Measurements from ENCODE around the gene DTNB. TPM values are rescaled to one million over a fixed set of nuclear protein-coding genes. Genes with fewer than 3 reads are reported as not detected.
"Not testable (repeated sequence)": the region's sequence is repeated elsewhere in the genome, so short reads cannot be mapped to it uniquely, and the experiment has no call there.

DTNB gene
- total RNA-seq, 1 donor from 2014 or later = 30.5 TPM

- Mint-ChIP-seq H3K9me3 (no peaks in the 10 kb centered on the region), H3K4me3 (no peak overlapping the region)
- intact Hi-C loops (cut with micrococcal nuclease) = no loop called here
These were observed 7.2 kb downstream of the DTNB start for GRCh38 chr2:25666218-25666617.

GRCh38 chr2:25665429-25665828 is 7.9 kb downstream of the DTNB start:
- H3K4me1 Mint-ChIP-seq; H3K4me3 Mint-ChIP-seq; DNase-seq; H3K27ac Mint-ChIP-seq; H3K9me3 Mint-ChIP-seq; H3K27me3 Mint-ChIP-seq; H3K36me3 Mint-ChIP-seq (ENCODE audit: low read depth): not testable (repeated sequence)
- intact Hi-C loops (cut with micrococcal nuclease) = loop anchor here (2.0 kb wide), 1 partner anchor 59 kb away; no protein-coding TSS in a partner anchor

More at GRCh38 chr2:25666218-25666617, 7.2 kb downstream of the DTNB start:
- no peak overlapping the region for H3K27ac Mint-ChIP-seq
- H3K27me3 Mint-ChIP-seq = peaks cover 3% of the 10 kb centered on the region
- H3K36me3 Mint-ChIP-seq (ENCODE audit: low read depth) = no peaks in the 10 kb centered on the region
- no peak for DNase-seq
- H3K4me1 Mint-ChIP-seq = peaks cover 9% of the 10 kb centered on the region

DNA sequence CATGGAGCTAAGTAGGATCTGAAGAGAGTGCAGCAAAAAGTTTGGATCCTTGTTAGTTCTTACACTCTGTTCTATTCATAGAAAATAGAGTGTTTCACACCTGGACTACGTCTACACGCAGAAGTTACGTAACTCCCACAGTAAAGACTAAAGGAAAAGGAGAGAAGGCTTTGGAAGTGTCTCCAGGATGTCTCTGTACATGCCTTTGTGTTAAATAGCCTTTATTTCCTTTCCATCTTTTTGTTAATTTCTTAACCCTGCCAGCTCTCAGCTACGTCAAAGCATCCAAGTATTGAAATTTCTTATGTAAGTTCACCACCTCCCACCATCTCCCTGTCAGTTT is 8.4 kb downstream of the DTNB start:
- DNase-seq = no peak
- Mint-ChIP-seq H3K4me3 (no peak overlapping the region), H3K4me1 (peaks cover 7% of the 10 kb centered on the region), H3K27ac (no peak overlapping the region), H3K9me3 (no peaks in the 10 kb centered on the region), H3K36me3 (ENCODE audit: low read depth) (no peaks in the 10 kb centered on the region), H3K27me3 (peaks cover 2% of the 10 kb centered on the region)
- intact Hi-C loops (cut with micrococcal nuclease) = loop anchor here (2.0 kb wide), 1 partner anchor 58 kb away; no protein-coding TSS in a partner anchor

- intact Hi-C loops (cut with micrococcal nuclease) = loop anchor here (2.0 kb wide), 1 partner anchor 58 kb away; no protein-coding TSS in a partner anchor
- Mint-ChIP-seq H3K9me3 (no peaks in the 10 kb centered on the region), H3K27ac (no peak overlapping the region), H3K4me1 (peaks cover 10% of the 10 kb centered on the region), H3K4me3 (peak overlapping the region; percentile 14), H3K27me3 (peaks cover 2% of the 10 kb centered on the region), H3K36me3 (ENCODE audit: low read depth) (no peaks in the 10 kb centered on the region)
- DNase-seq = peak; percentile 73
These were observed 9.0 kb downstream of the DTNB start for GRCh38 chr2:25664183-25664964.

GRCh38 chr2:25655316-25655715 is 18.1 kb downstream of the DTNB start:
- Mint-ChIP-seq H3K27me3 (no peaks in the 10 kb centered on the region), H3K27ac (no peak overlapping the region), H3K36me3 (ENCODE audit: low read depth) (peaks cover 6% of the 10 kb centered on the region), H3K4me3 (no peak overlapping the region), H3K4me1 (peaks cover 18% of the 10 kb centered on the region), H3K9me3 (no peaks in the 10 kb centered on the region)
- no peak for DNase-seq
- intact Hi-C loops (cut with micrococcal nuclease) = no loop called here

- DNase-seq = no peak
- Mint-ChIP-seq H3K4me1 (peaks cover 18% of the 10 kb centered on the region), H3K27ac (no peak overlapping the region), H3K36me3 (ENCODE audit: low read depth) (peaks cover 9% of the 10 kb centered on the region), H3K9me3 (no peaks in the 10 kb centered on the region), H3K4me3 (no peak overlapping the region), H3K27me3 (no peaks in the 10 kb centered on the region)
- intact Hi-C loops (cut with micrococcal nuclease) = no loop called here
These were observed 18.6 kb downstream of the DTNB start for GRCh38 chr2:25654801-25655200.

DNA sequence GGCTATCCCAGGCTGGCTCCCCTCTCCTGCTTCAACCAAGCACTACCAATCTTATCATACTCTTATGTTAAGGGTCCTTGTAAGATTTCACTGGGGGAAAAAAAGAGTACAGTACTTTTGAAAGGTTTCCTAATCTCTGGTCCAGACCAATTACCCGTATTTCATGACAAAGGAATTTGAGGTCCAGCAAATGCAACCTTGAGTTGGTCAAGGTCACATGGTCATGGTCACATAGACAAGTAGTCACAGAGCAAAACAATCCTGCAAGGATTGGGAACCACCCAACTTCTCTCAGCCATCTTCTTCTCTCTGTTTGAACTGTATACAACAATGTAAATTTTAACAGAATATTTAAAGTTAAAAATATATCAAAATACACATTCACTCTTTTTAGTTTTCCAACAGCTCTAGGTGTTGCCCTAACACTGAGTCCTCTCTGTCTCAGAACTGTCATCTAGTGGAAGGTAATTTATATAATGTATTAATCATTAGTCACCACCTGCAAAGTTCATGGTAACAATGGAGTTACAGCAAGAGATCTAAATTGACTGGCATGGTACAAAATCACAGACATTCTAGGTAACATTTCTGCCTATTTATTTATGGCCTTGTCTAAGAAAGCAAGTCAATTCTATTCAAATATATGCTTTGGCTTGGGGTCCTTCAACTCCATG is 21.5 kb downstream of the DTNB start:
- Mint-ChIP-seq H3K4me3 (no peak overlapping the region), H3K36me3 (ENCODE audit: low read depth) (peaks cover 9% of the 10 kb centered on the region), H3K9me3 (no peaks in the 10 kb centered on the region), H3K27ac (no peak overlapping the region), H3K4me1 (peaks cover 5% of the 10 kb centered on the region), H3K27me3 (no peaks in the 10 kb centered on the region)
- no peak for DNase-seq
- intact Hi-C loops (cut with micrococcal nuclease) = no loop called here

- Mint-ChIP-seq H3K27ac (no peak overlapping the region), H3K9me3 (no peaks in the 10 kb centered on the region), H3K4me3 (no peak overlapping the region), H3K27me3 (no peaks in the 10 kb centered on the region), H3K4me1 (no peaks in the 10 kb centered on the region), H3K36me3 (ENCODE audit: low read depth) (peaks cover 9% of the 10 kb centered on the region)
- intact Hi-C loops (cut with micrococcal nuclease) = no loop called here
- DNase-seq = no peak
These were observed 22.3 kb downstream of the DTNB start for GRCh38 chr2:25651066-25651465.

- no peaks in the 10 kb centered on the region for H3K27me3 Mint-ChIP-seq
- H3K4me1 Mint-ChIP-seq = no peaks in the 10 kb centered on the region
- no peak overlapping the region for H3K27ac Mint-ChIP-seq
- H3K36me3 Mint-ChIP-seq (ENCODE audit: low read depth) = peaks cover 9% of the 10 kb centered on the region
- H3K4me3 Mint-ChIP-seq = no peak overlapping the region
- intact Hi-C loops (cut with micrococcal nuclease) = no loop called here
- DNase-seq = no peak
- H3K9me3 Mint-ChIP-seq = no peaks in the 10 kb centered on the region
These were observed 23.1 kb downstream of the DTNB start for GRCh38 chr2:25650256-25650655.

DNA sequence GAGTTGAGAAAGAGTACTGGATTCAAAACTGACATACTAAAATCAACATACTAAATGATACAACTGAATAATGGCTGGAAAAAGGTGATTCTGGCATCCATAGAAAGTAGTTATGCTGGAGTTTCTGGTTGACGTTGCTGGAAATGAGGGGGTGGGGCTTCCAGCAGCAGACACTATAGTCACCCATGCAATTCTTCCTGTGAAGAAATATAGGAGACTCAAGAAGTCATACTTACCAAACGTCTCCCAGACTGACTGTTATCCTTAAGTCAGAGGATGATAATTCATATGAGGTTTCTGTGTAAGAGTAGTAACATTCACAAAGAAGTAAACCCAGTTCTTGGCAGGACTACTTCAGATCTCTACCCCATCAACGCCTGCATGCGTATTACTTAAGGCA is 23.6 kb downstream of the DTNB start:
- Mint-ChIP-seq H3K9me3 (no peaks in the 10 kb centered on the region), H3K27ac (no peak overlapping the region), H3K4me3 (no peak overlapping the region), H3K36me3 (ENCODE audit: low read depth) (peaks cover 9% of the 10 kb centered on the region), H3K27me3 (no peaks in the 10 kb centered on the region), H3K4me1 (no peaks in the 10 kb centered on the region)
- DNase-seq = no peak
- intact Hi-C loops (cut with micrococcal nuclease) = no loop called here

DNA sequence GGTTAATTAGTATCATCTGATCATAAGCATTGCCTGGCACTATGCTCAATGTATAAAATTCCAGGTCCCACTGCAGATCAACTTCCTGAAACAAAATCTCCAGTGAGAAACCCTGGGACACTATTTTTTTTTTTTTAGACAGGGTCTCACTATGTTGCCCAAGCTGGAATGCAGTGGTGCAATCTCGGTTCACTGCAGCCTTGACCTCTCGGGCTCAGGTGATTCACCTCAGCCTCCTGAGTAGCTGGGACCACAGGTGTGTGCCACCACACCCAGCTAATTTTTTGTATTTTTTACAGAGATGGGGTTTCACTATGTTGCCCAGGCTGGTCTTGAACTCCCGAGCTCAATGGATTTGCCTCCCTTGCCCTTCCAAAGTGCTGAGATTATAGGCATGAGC is 31.1 kb downstream of the DTNB start:
- intact Hi-C loops (cut with micrococcal nuclease) = no loop called here
- H3K27ac Mint-ChIP-seq = no peak overlapping the region
- H3K36me3 Mint-ChIP-seq (ENCODE audit: low read depth) = peaks cover 10% of the 10 kb centered on the region
- DNase-seq = no peak
- H3K9me3 Mint-ChIP-seq = no peaks in the 10 kb centered on the region
- no peaks in the 10 kb centered on the region for H3K27me3 Mint-ChIP-seq
- no peak overlapping the region for H3K4me3 Mint-ChIP-seq
- H3K4me1 Mint-ChIP-seq = no peaks in the 10 kb centered on the region

DNA sequence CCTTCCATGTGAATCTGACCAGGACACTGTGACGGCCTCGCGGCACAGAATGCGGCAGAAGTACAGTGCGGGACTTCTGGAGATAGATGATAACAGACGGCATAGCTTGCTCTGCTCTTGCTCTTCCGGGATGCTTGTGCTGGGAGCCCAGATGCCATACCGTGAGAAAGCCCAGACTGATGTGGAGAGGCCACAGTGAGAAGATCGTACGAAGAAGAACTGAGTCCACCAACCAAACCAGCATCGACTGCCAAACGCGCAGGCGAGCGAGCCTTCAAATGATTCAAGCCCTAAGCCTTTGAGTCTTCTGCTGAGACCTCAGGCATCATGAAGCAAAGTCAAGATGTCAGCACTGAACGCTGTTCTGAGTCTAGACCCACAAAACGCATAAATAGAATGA is 33.7 kb downstream of the DTNB start:
- Mint-ChIP-seq H3K36me3 (ENCODE audit: low read depth) (peaks cover 11% of the 10 kb centered on the region), H3K4me1 (no peaks in the 10 kb centered on the region), H3K27me3 (no peaks in the 10 kb centered on the region), H3K4me3 (no peak overlapping the region), H3K27ac (no peak overlapping the region), H3K9me3 (no peaks in the 10 kb centered on the region)
- DNase-seq = no peak
- intact Hi-C loops (cut with micrococcal nuclease) = no loop called here

GRCh38 chr2:25639131-25639530 is 34.2 kb downstream of the DTNB start:
- Mint-ChIP-seq H3K27me3 (no peaks in the 10 kb centered on the region), H3K4me1 (no peaks in the 10 kb centered on the region), H3K9me3 (no peaks in the 10 kb centered on the region), H3K4me3 (no peak overlapping the region), H3K27ac (no peak overlapping the region), H3K36me3 (ENCODE audit: low read depth) (peaks cover 9% of the 10 kb centered on the region)
- intact Hi-C loops (cut with micrococcal nuclease) = no loop called here
- no peak for DNase-seq

DNA sequence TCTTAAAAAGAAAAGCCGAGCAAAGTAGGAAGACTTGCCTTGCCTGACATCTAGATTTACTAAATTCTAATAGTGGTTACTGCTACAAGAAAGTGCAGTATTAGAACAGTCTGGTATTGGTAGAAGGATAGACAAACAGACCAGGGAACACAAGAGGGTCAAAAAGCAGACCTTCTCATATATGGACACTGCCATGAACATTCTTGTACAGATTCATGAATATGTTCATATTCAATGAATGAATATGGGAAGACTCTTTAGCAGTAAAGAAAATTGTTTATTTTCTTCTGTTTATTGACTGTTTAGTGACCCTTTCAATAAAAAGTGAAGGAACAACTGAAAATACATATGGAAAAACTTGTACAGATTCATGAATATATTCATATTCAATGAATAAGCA is 37.6 kb downstream of the DTNB start:
- Mint-ChIP-seq H3K4me1 (no peaks in the 10 kb centered on the region), H3K27ac (no peak overlapping the region), H3K36me3 (ENCODE audit: low read depth) (peaks cover 8% of the 10 kb centered on the region), H3K4me3 (no peak overlapping the region), H3K9me3 (no peaks in the 10 kb centered on the region), H3K27me3 (no peaks in the 10 kb centered on the region)
- intact Hi-C loops (cut with micrococcal nuclease) = no loop called here
- DNase-seq = no peak

Data from activated CD4-positive, alpha-beta T cell treated with anti-CD3 and anti-CD28 coated beads, Interleukin-2, amount 10 ng/mL, durations not matched to agents 24 days and 14 days (primary cell).